H1 (cell line): Measurements from ENCODE around the gene PIAS1. TPM values are rescaled to one million over a fixed set of nuclear protein-coding genes. Genes with fewer than 3 reads are reported as not detected.

Source experiments
- CTCF ChIA-PET: fragments of 300-600 bp; sonication (Branson Sonifier 250); formaldehyde crosslinking; loops from one replicate; lab custom pipeline; 2021; ENCODE audit not compliant: partially characterized antibody; lab: Charles Lee
- POLR2A ChIA-PET: fragments of 300-600 bp; sonication (Branson Sonifier 250); formaldehyde crosslinking; loops from one replicate; lab custom pipeline; 2021; ENCODE audit warnings: inconsistent platforms; ENCODE audit not compliant: partially characterized antibody; lab: Charles Lee
- DNase-seq, 2 experiments: peaks; one replicate each; pipeline versions ENCODE4 v3.0.0 to v3.0.0-alpha.2; 2010 to 2022; ENCODE audit warnings: low spot score in 2 of 2, low read depth in 1 of 2, mixed read lengths in 1 of 2
- FAIRE-seq: peaks from 2 replicates; lab custom pipeline; 2011; peaks lifted over from hg19 to GRCh38; lab: Jason Lieb, UNC
- H2AFZ ChIP-seq: 2 replicates; pipeline ENCODE4 v1.8.1; 2012; ENCODE audit warnings: low read length, inconsistent platforms
- H2AK5ac ChIP-seq: 2 replicates; pipeline ENCODE4 v1.6.1; 2013; ENCODE audit warnings: low read depth, low read length
- H2BK120ac ChIP-seq: replicated peaks from 2 replicates; pipeline ENCODE3; 2013; ENCODE audit warnings: low read depth, low read length, inconsistent platforms
- H2BK12ac ChIP-seq: 2 replicates; pipeline ENCODE4 v1.6.1; 2013; ENCODE audit warnings: low read depth, low read length
- H2BK15ac ChIP-seq: 2 replicates; pipeline ENCODE4 v1.6.1; 2013; ENCODE audit warnings: low read length
- H2BK20ac ChIP-seq: 2 replicates; pipeline ENCODE4 v1.6.1; 2013; ENCODE audit warnings: low read length
- H2BK5ac ChIP-seq: 2 replicates; pipeline ENCODE4 v1.6.1; 2013; ENCODE audit warnings: low read depth, low read length
- H3K14ac ChIP-seq: 2 replicates; pipeline ENCODE4 v1.6.1; 2013; ENCODE audit warnings: inconsistent platforms; ENCODE audit not compliant: insufficient read length
- H3K18ac ChIP-seq: 2 replicates; pipeline ENCODE4 v1.6.1; 2013; ENCODE audit warnings: low read length; ENCODE audit errors: extremely low read depth
- H3K23ac ChIP-seq: 2 replicates; pipeline ENCODE4 v1.6.1; 2013; ENCODE audit warnings: inconsistent platforms; ENCODE audit not compliant: insufficient read length
- H3K23me2 ChIP-seq: 2 replicates; pipeline ENCODE4 v1.6.1; 2013; ENCODE audit warnings: low read depth, low read length
- H3K27ac ChIP-seq: 2 replicates; pipeline ENCODE4 v1.6.1; 2011; ENCODE audit warnings: low read depth, low read length, inconsistent platforms
- H3K27me3 ChIP-seq, 4 experiments: replicated peaks in 1 of 4; 1 replicate in 1 of 4; 2 replicates in 3 of 4; pipeline versions ENCODE4 v1.6.1 to v1.8.1; 2011 to 2013; ENCODE audit warnings: low read length in 3 of 4, mild to moderate bottlenecking in 3 of 4, inconsistent platforms in 2 of 4, mixed read lengths in 2 of 4, moderate library complexity in 1 of 4; ENCODE audit not compliant: control insufficient read depth in 3 of 4, insufficient read depth in 3 of 4; ENCODE audit errors: extremely low read depth in 1 of 4
- H3K36me3 ChIP-seq, 4 experiments: 2 replicates each; pipeline versions ENCODE4 v1.6.1 to v1.8.1; 2011 to 2013; ENCODE audit warnings: mild to moderate bottlenecking in 4 of 4, low read length in 3 of 4, moderate library complexity in 2 of 4, control low read depth in 1 of 4, inconsistent platforms in 1 of 4; ENCODE audit not compliant: insufficient read depth in 4 of 4, control insufficient read depth in 2 of 4
- H3K4ac ChIP-seq: replicated peaks from 2 replicates; pipeline ENCODE3; 2013; ENCODE audit warnings: low read length, low read depth, mixed read lengths, inconsistent platforms; ENCODE audit not compliant: insufficient read length
- H3K4me1 ChIP-seq, 4 experiments: replicated peaks in 1 of 4; 1 replicate in 1 of 4; 2 replicates in 3 of 4; pipeline versions ENCODE4 v1.6.1 to v1.8.1; 2011 to 2013; ENCODE audit warnings: low read length in 3 of 4, inconsistent platforms in 2 of 4, mixed read lengths in 1 of 4; ENCODE audit not compliant: insufficient read depth in 4 of 4, control insufficient read depth in 3 of 4
- H3K4me2 ChIP-seq, 2 experiments: 2 replicates each; pipeline versions ENCODE4 v1.6.1 to v1.8.1; 2011 to 2013; ENCODE audit warnings: low read depth in 2 of 2, low read length in 2 of 2, control low read depth in 1 of 2, inconsistent platforms in 1 of 2, mild to moderate bottlenecking in 1 of 2; ENCODE audit not compliant: insufficient read depth in 1 of 2
- H3K4me3 ChIP-seq, 4 experiments: fragments of 200-600, 300-600 bp in 1 of 4; sonication (generic), shearing (Covaris generic), sonication (Bioruptor Twin) in 1 of 4; 2 replicates each; pipeline versions ENCODE4 v1.5.1 to v1.8.1; 2011 to 2016; ENCODE audit warnings: low read length in 4 of 4, low read depth in 3 of 4, control low read depth in 2 of 4, inconsistent platforms in 2 of 4, mild to moderate bottlenecking in 2 of 4, mixed read lengths in 1 of 4, moderate library complexity in 1 of 4; ENCODE audit not compliant: insufficient read depth in 2 of 4; ENCODE audit errors: extremely low read depth in 1 of 4
- H3K56ac ChIP-seq: replicated peaks from 2 replicates; pipeline ENCODE3; 2013; ENCODE audit warnings: low read depth, mild to moderate bottlenecking, mixed read lengths, low read length, inconsistent platforms; ENCODE audit not compliant: insufficient read length
- H3K79me1 ChIP-seq: 2 replicates; pipeline ENCODE4 v1.6.1; 2013; ENCODE audit warnings: low read depth, low read length, control low read depth
- H3K79me2 ChIP-seq, 2 experiments: 2 replicates each; pipeline versions ENCODE4 v1.6.1 to v1.8.1; 2012 to 2013; ENCODE audit warnings: low read length in 2 of 2, mild to moderate bottlenecking in 2 of 2, inconsistent platforms in 1 of 2; ENCODE audit not compliant: insufficient read depth in 2 of 2, control insufficient read depth in 1 of 2
- H3K9ac ChIP-seq, 4 experiments: replicated peaks in 1 of 4; 1 replicate in 1 of 4; 2 replicates in 3 of 4; pipeline versions ENCODE4 v1.6.1 to v1.8.1; 2011 to 2013; ENCODE audit warnings: low read depth in 3 of 4, low read length in 3 of 4, control low read depth in 2 of 4, mild to moderate bottlenecking in 2 of 4, moderate library complexity in 2 of 4, inconsistent platforms in 1 of 4; ENCODE audit errors: extremely low read depth in 1 of 4
- H3K9me3 ChIP-seq, 2 experiments: 2 replicates each; pipeline versions ENCODE4 v1.6.1 to v1.8.1; 2012 to 2013; ENCODE audit warnings: mild to moderate bottlenecking in 2 of 2, moderate library complexity in 2 of 2, control low read depth in 1 of 2, inconsistent platforms in 1 of 2, low read depth in 1 of 2, low read length in 1 of 2, mixed read lengths in 1 of 2; ENCODE audit not compliant: insufficient read depth in 2 of 2
- H4K20me1 ChIP-seq, 2 experiments: replicated peaks in 1 of 2; 2 replicates each; pipeline versions ENCODE3 to v1.8.1; 2011 to 2013; ENCODE audit warnings: inconsistent platforms in 2 of 2, low read length in 2 of 2, mild to moderate bottlenecking in 1 of 2; ENCODE audit not compliant: insufficient read depth in 2 of 2, control insufficient read depth in 1 of 2
- H4K5ac ChIP-seq: 2 replicates; pipeline ENCODE4 v1.6.1; 2013; ENCODE audit warnings: low read length, low read depth, mixed read lengths, inconsistent platforms; ENCODE audit not compliant: insufficient read length
- H4K8ac ChIP-seq: 2 replicates; pipeline ENCODE4 v1.8.0; 2013; ENCODE audit warnings: mild to moderate bottlenecking, moderate library complexity, low read length, inconsistent platforms; ENCODE audit not compliant: insufficient read depth; ENCODE audit errors: extremely low read depth
- H4K91ac ChIP-seq: replicated peaks from 2 replicates; pipeline ENCODE3; 2013; ENCODE audit warnings: low read length, mixed read lengths, inconsistent platforms; ENCODE audit not compliant: insufficient read length
- ATF2 ChIP-seq: IDR thresholded peaks from 2 replicates; pipeline ENCODE4 v1.6.1; 2012; ENCODE audit warnings: low read length, inconsistent platforms
- EZH2 ChIP-seq: fragments of 200-600 bp; sonication (generic); IDR thresholded peaks from 2 replicates; pipeline ENCODE4 v1.7.1; 2012; ENCODE audit warnings: low read depth, mild to moderate bottlenecking, moderate library complexity, low read length, inconsistent platforms; ENCODE audit not compliant: severe bottlenecking
- HDAC2 ChIP-seq, 2 experiments: fragments of 300-600 bp in 1 of 2; sonication (generic) in 1 of 2; IDR thresholded peaks; 2 replicates each; pipeline ENCODE4 v1.6.1; 2011 to 2012; ENCODE audit warnings: low read depth in 2 of 2, low read length in 2 of 2, mild to moderate bottlenecking in 2 of 2, moderate library complexity in 2 of 2, borderline replicate concordance in 1 of 2, inconsistent platforms in 1 of 2
- JUN ChIP-seq: IDR thresholded peaks from 2 replicates; pipeline ENCODE4 v1.6.1; 2011; ENCODE audit warnings: low read depth, mild to moderate bottlenecking, improper control_type of control experiment, low read length
- KDM1A ChIP-seq: fragments of 200-600, 300-600 bp; sonication (generic); IDR thresholded peaks from 2 replicates; pipeline ENCODE4 v1.7.1; 2016; ENCODE audit warnings: mild to moderate bottlenecking, low read length, borderline replicate concordance
- NANOG ChIP-seq: IDR thresholded peaks from 2 replicates; pipeline ENCODE4 v1.6.1; 2011; ENCODE audit warnings: low read length, low read depth, mild to moderate bottlenecking, inconsistent platforms; ENCODE audit not compliant: insufficient read depth, poor library complexity, severe bottlenecking
- PHF8 ChIP-seq: fragments of 200-600 bp; sonication (generic); conservative IDR thresholded peaks from 2 replicates; pipeline ENCODE4 v1.7.1; 2012; ENCODE audit warnings: low read depth, mild to moderate bottlenecking, inconsistent platforms, low read length, moderate library complexity
- POLR2AphosphoS5 ChIP-seq: IDR thresholded peaks from 2 replicates; pipeline ENCODE4 v1.6.1; 2011; ENCODE audit warnings: low read depth, low read length
- RFX5 ChIP-seq: IDR thresholded peaks from 2 replicates; pipeline ENCODE4 v1.6.1; 2011; ENCODE audit warnings: low read depth, low read length, improper control_type of control experiment, borderline replicate concordance
- SRF ChIP-seq: IDR thresholded peaks from 2 replicates; pipeline ENCODE4 v1.6.1; 2011; ENCODE audit warnings: mild to moderate bottlenecking, low read depth, low read length, moderate library complexity
- TCF12 ChIP-seq: IDR thresholded peaks from 2 replicates; pipeline ENCODE4 v1.6.1; 2011; ENCODE audit warnings: low read depth, mild to moderate bottlenecking, low read length
- WGBS, 2 experiments: shearing (Covaris generic) in 1 of 2; methylation state at CpG; one replicate each; pipeline versions ENCODE4 v1.1.6 to v1.1.7; 2013 to 2015; ENCODE audit warnings: low lambda C conversion rate in 2 of 2, mixed read lengths in 2 of 2, inconsistent platforms in 1 of 2, low coverage in 1 of 2, missing lambda C conversion rate in 1 of 2; ENCODE audit not compliant: insufficient replicate concordance in 2 of 2, insufficient coverage in 1 of 2, insufficient read length in 1 of 2; ENCODE audit errors: extremely low coverage in 1 of 2, missing lambda C conversion rate in 1 of 2; 5-methylcytosine and 5-hydroxymethylcytosine counted together
- polyA plus RNA-seq, 7 experiments: library from polyadenylated mRNA; depleted of rRNA in 3 of 7; stranded (reverse) in 5 of 7; unstranded in 2 of 7; fragments of >200 nt in 5 of 7; fragments of 200-250 nt in 2 of 7; gene quantifications; 1 replicate in 5 of 7; 2 replicates in 1 of 7; 4 replicates in 1 of 7; pipeline versions ENCODE4 v1.2.1 to v1.2.3, GENCODE V29; 2011 to 2013; ENCODE audit warnings: missing spikeins in 2 of 7, mixed read lengths in 2 of 7
- total RNA-seq: library from RNA; stranded (reverse); fragmentation: NEBNext Ultra II Directional; extraction: Animal tissue kit (Norgen Biotek cat#: 25700); gene quantifications from 2 replicates; pipeline ENCODE4 v1.2.1, GENCODE V29; 2021

The PIAS1 gene
- total and polyA plus RNA-seq, 2 of the 8 experiments (the other 6 are each of a cell fraction or from before 2014, with no cell fraction given), result 30.8 to 34.5 TPM

GRCh38 chr15:68028137-68028887 is 25.8 kb upstream of the PIAS1 start:
- H3K27ac ChIP-seq, result no peak overlapping the region
- ChIA-PET POLR2A (no interaction called here), CTCF (no interaction called here)
- H3K4me1 ChIP-seq, result no peaks in the 10 kb centered on the region
- FAIRE-seq (no peak), DNase-seq (no peak)
- no peaks in the 10 kb centered on the region for H3K23me2 ChIP-seq
- no peak overlapping the region for H4K5ac ChIP-seq
- no peak overlapping the region for H2BK120ac ChIP-seq
- H3K9ac ChIP-seq, result no peak overlapping the region
- H2BK12ac ChIP-seq, result no peak overlapping the region
- H3K4me3 ChIP-seq, result no peak overlapping the region
- H3K79me1 ChIP-seq, result no peaks in the 10 kb centered on the region
- peak overlapping the region; percentile 38; the same call in 1 of the 2 replicates for H2AFZ ChIP-seq
- no peaks in the 10 kb centered on the region for H3K36me3 ChIP-seq
- no peaks in the 10 kb centered on the region for H3K9me3 ChIP-seq
- no peak overlapping the region for H3K23ac ChIP-seq
- no peak overlapping the region for H3K4ac ChIP-seq
- no peaks in the 10 kb centered on the region for H3K27me3 ChIP-seq
- no peak overlapping the region for H4K91ac ChIP-seq
- H2BK15ac ChIP-seq, result no peak overlapping the region
- no peak overlapping the region for H2BK5ac ChIP-seq
- no peak overlapping the region for H3K56ac ChIP-seq
- no peak overlapping the region for H3K14ac ChIP-seq
- 84% methylated on average over 7 of the region's 7 CpGs; no CpG with 5 or more reads in 1 of the 2 experiments for WGBS, 2 experiments
- no peak overlapping the region for H3K18ac ChIP-seq
- H4K20me1 ChIP-seq, result no peaks in the 10 kb centered on the region
- no peak overlapping the region for H2AK5ac ChIP-seq
- no peaks in the 10 kb centered on the region for H3K79me2 ChIP-seq
- no peak overlapping the region for H2BK20ac ChIP-seq
- no peak overlapping the region for H3K4me2 ChIP-seq
- H4K8ac ChIP-seq, result no peak overlapping the region
- TF ChIP-seq ATF2 (no peak), RFX5 (no peak), HDAC2 (IDR thresholded peaks at IDR 0.05; ENCODE audit: borderline replicate concordance in 1 of 2, low read depth in 2 of 2, low read length in 2 of 2) (no peak), SRF (no peak), TCF12 (no peak), PHF8 (no peak), JUN (no peak), EZH2 (no peak), KDM1A (no peak), NANOG (no peak), POLR2AphosphoS5 (no peak)
